HG03060 (cell line): ENCODE measurements around the gene GNG4.
"Not testable (repeated sequence)": the region's sequence is repeated elsewhere in the genome, so short reads cannot be mapped to it uniquely, and the experiment has no call there.

Experiments
- ATAC-seq: cut with Tn5 transposase; IDR thresholded peaks from one replicate; pipeline ENCODE4 v1.9.1; 2021; ENCODE audit warnings: low read depth, moderate number of reproducible peaks; ENCODE audit not compliant: unreplicated experiment

GNG4 gene

GRCh38 chr1:235650341-235651169 is 971 bp upstream of the GNG4 start:
- no peak for ATAC-seq

- no peak for ATAC-seq
These were observed 623 bp downstream of the GNG4 start for GRCh38 chr1:235648954-235649367.

DNA sequence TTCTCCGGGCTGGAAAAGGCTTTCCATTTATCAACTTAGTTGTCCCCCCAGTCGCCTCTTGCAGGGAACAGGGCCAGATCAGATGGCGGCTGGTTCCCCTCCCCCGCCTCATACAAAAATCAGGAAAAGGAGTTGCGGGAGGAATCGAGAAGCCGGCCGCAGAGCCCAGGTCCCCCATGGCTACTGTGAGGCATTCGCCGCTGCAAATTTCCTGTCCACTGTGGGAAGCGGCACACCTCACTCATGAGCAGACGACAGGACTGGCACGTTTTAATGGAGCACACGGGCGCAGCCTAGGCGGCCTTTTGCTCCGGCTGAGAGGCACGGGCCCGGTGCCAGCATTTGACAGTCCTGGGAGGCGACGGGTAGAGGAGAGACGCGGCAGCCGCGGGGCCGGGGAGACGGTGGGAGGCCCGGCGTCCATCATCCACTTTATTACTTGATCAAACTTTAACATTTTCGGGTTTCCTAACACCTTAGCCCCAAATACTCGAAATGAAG is 1.1 kb downstream of the GNG4 start:
- no peak for ATAC-seq

GRCh38 chr1:235647537-235647936 is 2.0 kb downstream of the GNG4 start:
- ATAC-seq = not testable (repeated sequence)

DNA sequence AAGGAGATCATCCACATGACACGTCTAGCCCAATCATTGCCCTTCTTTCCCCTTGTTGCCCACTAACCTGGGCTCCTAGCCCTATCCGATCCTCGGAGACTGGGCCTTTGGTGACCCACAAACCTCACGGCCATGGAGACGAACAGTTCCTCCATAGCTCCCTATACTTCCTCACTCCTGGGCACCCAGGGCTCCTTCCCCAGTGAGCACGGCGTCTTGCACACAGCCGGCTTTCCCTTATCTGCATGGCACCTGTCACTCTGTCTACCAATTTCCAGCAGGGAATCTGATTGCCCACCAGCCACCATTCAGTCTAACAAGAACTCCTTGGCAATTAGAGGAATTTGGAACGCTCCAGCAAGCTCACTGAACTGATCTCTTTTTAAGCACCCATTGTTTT is 3.1 kb downstream of the GNG4 start:
- no peak for ATAC-seq

- ATAC-seq = no peak
These were observed 4.8 kb downstream of the GNG4 start for GRCh38 chr1:235644693-235645305.

DNA sequence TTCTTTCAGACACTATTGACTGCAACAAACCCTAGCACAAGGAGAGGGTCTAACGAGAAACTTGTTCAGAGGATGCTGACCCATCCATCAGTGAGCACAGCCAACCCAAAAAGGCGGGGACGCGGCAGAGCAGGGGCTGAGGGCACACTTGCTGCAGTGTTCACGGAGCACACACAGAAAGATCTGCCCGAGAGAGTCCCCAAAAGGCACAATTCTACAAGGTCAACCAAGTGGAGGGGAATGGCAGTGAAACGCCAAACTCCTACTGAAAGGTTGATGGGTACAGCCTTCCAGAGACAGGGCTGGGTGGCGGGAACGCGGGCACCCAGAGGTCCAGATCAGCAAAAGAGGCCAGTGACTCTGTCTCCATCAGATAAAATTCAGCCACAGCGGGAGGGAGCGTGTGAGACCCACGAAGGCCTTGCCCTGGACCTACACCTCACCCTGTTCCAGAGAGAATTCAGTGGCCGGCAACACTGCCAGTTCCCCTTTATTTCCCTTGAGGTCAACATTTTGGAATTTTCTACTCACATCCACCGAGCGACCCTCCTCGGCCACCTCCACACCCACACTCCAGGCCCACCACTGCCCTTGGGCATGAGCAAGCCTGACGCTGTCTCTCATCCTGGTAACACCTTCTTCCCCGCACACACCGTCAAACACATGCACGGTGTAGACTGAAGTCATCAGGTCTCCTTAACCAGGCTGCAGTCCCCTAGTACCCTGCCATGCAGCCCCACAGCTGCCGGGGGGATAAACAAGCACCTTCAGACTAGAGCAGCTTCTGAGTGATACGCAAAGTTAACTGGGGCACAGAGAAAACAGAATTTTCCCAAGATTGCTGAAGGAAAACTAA is 5.5 kb downstream of the GNG4 start:
- ATAC-seq = no peak

- no peak for ATAC-seq
These were observed 6.6 kb downstream of the GNG4 start for GRCh38 chr1:235642943-235643371.

GRCh38 chr1:235642011-235642942 is 7.3 kb downstream of the GNG4 start:
- no peak for ATAC-seq

GRCh38 chr1:235640580-235640979 is 9.0 kb downstream of the GNG4 start:
- no peak for ATAC-seq

- ATAC-seq = no peak
These were observed 10.1 kb downstream of the GNG4 start for GRCh38 chr1:235639226-235640205.

GRCh38 chr1:235638612-235639011 is 11.0 kb downstream of the GNG4 start:
- ATAC-seq = not testable (repeated sequence)

DNA sequence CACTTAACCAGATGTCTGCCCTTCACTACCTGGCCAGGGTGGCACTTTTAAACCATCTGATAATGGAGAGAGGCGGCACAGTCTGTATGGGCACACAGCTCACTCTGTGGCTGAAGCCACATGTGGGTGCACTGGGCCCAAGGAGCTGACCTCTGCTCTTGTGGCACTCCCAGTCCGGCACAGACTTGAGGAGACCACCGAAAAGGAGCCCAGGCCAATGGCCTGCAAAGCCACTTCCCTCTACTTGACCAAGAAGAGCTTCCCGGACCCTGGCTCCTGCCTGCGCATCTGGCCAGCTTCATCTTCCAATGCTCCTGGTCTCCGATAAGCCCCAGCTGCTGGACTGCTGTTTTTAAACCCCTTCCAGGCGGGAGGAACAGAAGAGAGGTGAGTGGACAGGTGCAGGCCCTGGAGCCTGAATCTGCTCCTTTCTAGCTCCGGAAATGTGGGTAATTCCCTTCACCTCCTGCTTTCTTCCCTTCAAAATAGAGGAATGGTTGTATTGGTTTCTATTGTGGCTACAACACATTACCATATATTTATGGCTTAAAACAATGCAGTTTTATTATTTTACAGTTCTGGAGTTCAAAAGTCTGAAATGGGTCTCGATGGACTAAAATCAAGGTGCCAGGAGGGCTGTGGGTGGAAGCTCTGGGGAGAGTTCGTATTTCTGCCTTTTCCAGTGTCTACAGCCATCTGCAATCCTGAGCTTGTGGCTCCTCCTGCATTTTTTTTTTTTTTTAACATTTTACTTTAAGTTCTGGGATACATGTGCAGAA is 11.6 kb downstream of the GNG4 start:
- ATAC-seq = no peak

DNA sequence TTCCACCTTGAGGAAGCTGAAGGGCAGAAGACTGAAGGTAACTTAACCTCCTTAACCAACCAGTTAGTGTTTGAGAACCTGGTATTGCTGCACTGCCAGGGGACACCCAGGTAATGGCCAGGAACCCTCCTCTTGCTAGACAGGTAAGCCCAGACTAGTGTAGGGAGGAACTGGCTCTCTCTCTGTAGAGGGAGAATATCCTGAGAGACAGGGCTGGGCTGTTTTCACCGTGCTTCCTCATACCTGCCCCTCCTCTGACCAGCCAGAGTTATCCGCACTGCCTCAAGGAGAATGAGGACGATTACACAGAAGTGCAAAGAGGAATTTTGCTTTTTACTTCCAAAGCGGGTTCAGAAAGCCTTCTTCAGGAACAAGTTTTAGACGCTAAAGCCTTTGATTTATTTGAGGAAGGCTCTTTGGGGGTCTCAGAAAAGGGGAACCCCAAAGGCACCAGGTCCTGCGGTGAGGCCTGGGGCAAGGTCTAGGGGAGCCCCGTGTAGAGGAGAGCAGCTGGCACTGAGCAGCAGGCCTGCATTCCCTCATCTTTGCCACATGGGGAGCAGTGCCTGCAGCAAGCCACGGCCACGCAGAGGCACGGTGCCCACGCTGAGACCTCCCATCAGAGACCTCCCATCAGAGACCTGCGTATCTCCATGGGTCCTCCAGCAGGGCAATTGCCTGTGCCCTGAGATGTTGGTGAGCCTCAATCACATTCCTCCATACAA is 13.5 kb downstream of the GNG4 start:
- no peak for ATAC-seq

- ATAC-seq = no peak
These were observed 16.8 kb downstream of the GNG4 start for GRCh38 chr1:235632506-235633401.

DNA sequence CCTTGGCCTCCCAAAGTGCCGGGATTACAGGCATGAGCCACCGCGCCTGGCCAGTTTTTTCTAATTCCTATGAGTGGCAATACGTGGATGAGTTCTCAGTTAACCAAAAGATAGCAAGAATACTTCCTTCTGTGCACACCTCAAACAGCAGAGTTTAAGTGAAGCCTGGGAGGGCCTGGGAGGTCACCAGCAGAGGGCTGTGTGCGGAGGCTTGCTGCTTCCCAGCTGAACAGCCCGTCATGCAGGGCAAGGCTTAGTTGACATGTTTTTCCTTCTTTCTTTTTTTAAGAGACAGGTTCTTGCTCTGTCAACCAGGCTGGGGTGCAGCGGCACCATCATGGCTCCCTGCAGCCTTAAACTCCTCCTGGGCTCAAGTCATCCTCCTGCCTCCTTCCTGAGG is 17.8 kb downstream of the GNG4 start:
- no peak for ATAC-seq
